Measurements from ENCODE around the gene MIF4GD. TPM values are rescaled to one million over a fixed set of nuclear protein-coding genes. Genes with fewer than 3 reads are reported as not detected.
A peak's percentile ranks its signal among the peaks of the same experiment; 100 is the strongest.

The MIF4GD gene
- total RNA-seq, 2 experiments from 2014 or later, result 29.4 to 32.4 TPM

GRCh38 chr17:75315541-75316243 lies 44.7 kb upstream of the MIF4GD start:
- Histone ChIP-seq H3K36me3 (ENCODE audit: insufficient read depth, low read length) (peaks cover 31% of the 10 kb centered on the region), H3K9me3 (ENCODE audit: control insufficient read depth in 1 of 2, insufficient read depth in 1 of 2, low read length in 2 of 2) (peaks cover 0 to 3% of the 10 kb centered on the region in 2 experiments), H3K4me3 (ENCODE audit: low read length) (no peak overlapping the region), H3K27ac (ENCODE audit: low read depth in 1 of 2, low read length in 2 of 2) (no peak overlapping the region), H3K4me1 (ENCODE audit: insufficient read depth, low read length) (peaks cover 14% of the 10 kb centered on the region), H3K27me3 (ENCODE audit: control insufficient read depth in 1 of 2, insufficient read depth in 2 of 2, low read length in 2 of 2) (no peaks in the 10 kb centered on the region)
- H3K27ac Mint-ChIP-seq, result no peak overlapping the region
- ChIA-PET POLR2A (interaction anchor here (1.6 kb wide), 1 partner anchor 26 kb away, joined by 5 read pairs; the partner anchor contains the start of gene SLC25A19), CTCF (interaction anchor here (1.3 kb wide), 1 partner anchor 97 kb away, joined by 3 read pairs; no protein-coding TSS in a partner anchor)
- H3K4me3 Mint-ChIP-seq, result no peak overlapping the region
- intact Hi-C loops (cut with DNase I, micrococcal nuclease), result no loop called here
- ATAC-seq (ENCODE audit: poor library complexity) (no peak), DNase-seq (peak in 2 of 14 experiments; percentile 35 to 50)
- H3K27me3 Mint-ChIP-seq, result no peaks in the 10 kb centered on the region
- H3K36me3 Mint-ChIP-seq (ENCODE audit: low read depth), result peaks cover 32% of the 10 kb centered on the region
- no peaks in the 10 kb centered on the region for H3K9me3 Mint-ChIP-seq
- peaks cover 4% of the 10 kb centered on the region for H3K4me1 Mint-ChIP-seq (ENCODE audit: low read depth)
- no peak for TF ChIP-seq CTCF (IDR thresholded peaks at IDR 0.05)

GRCh38 chr17:75313941-75314551 lies 43.0 kb upstream of the MIF4GD start:
- intact Hi-C loops (cut with DNase I, micrococcal nuclease), result no loop called here
- peak in 2 of 14 experiments; percentile 65 to 70 for DNase-seq
- H3K36me3 ChIP-seq (ENCODE audit: insufficient read depth, low read length), result peaks cover 19% of the 10 kb centered on the region
- H3K27ac Mint-ChIP-seq, result peak overlapping the region; percentile 76
- no peak overlapping the region for H3K4me3 Mint-ChIP-seq
- H3K4me3 ChIP-seq (ENCODE audit: low read length), result no peak overlapping the region
- CTCF ChIA-PET, result no interaction called here
- H3K4me1 Mint-ChIP-seq (ENCODE audit: low read depth), result peaks cover 4% of the 10 kb centered on the region
- TF ChIP-seq CTCF (IDR thresholded peaks at IDR 0.05), result no peak
- no peak for ATAC-seq (ENCODE audit: poor library complexity)
- H3K27me3 ChIP-seq (ENCODE audit: control insufficient read depth in 1 of 2, insufficient read depth in 2 of 2, low read length in 2 of 2), result no peaks in the 10 kb centered on the region
- peaks cover 18% of the 10 kb centered on the region for H3K36me3 Mint-ChIP-seq (ENCODE audit: low read depth)
- peaks cover 14% of the 10 kb centered on the region for H3K4me1 ChIP-seq (ENCODE audit: insufficient read depth, low read length)
- H3K27me3 Mint-ChIP-seq, result no peaks in the 10 kb centered on the region
- H3K27ac ChIP-seq (ENCODE audit: low read depth in 1 of 2, low read length in 2 of 2), result no peak overlapping the region
- H3K9me3 ChIP-seq (ENCODE audit: control insufficient read depth in 1 of 2, insufficient read depth in 1 of 2, low read length in 2 of 2), result no peaks in the 10 kb centered on the region
- no peaks in the 10 kb centered on the region for H3K9me3 Mint-ChIP-seq
- POLR2A ChIA-PET, result interaction anchor here (1.6 kb wide), 1 partner anchor 24 kb away, joined by 5 read pairs; the partner anchor contains the start of gene SLC25A19

- POLR2A ChIA-PET, result no interaction called here
- no peak for TF ChIP-seq CTCF (IDR thresholded peaks at IDR 0.05)
- no peaks in the 10 kb centered on the region for H3K36me3 Mint-ChIP-seq (ENCODE audit: low read depth)
- DNase-seq (no peak), ATAC-seq (ENCODE audit: poor library complexity) (no peak)
- H3K27ac Mint-ChIP-seq, result no peak overlapping the region
- Histone ChIP-seq H3K27ac (ENCODE audit: low read depth in 1 of 2, low read length in 2 of 2) (no peak overlapping the region), H3K27me3 (ENCODE audit: control insufficient read depth in 1 of 2, insufficient read depth in 2 of 2, low read length in 2 of 2) (no peaks in the 10 kb centered on the region), H3K4me1 (ENCODE audit: insufficient read depth, low read length) (peaks cover 10% of the 10 kb centered on the region), H3K4me3 (ENCODE audit: low read length) (no peak overlapping the region), H3K36me3 (ENCODE audit: insufficient read depth, low read length) (no peaks in the 10 kb centered on the region), H3K9me3 (ENCODE audit: control insufficient read depth in 1 of 2, insufficient read depth in 1 of 2, low read length in 2 of 2) (no peaks in the 10 kb centered on the region)
- H3K4me1 Mint-ChIP-seq (ENCODE audit: low read depth), result peaks cover 4% of the 10 kb centered on the region
- no peak overlapping the region for H3K4me3 Mint-ChIP-seq
- no peaks in the 10 kb centered on the region for H3K9me3 Mint-ChIP-seq
- intact Hi-C loops (cut with DNase I, micrococcal nuclease), result no loop called here
- H3K27me3 Mint-ChIP-seq, result no peaks in the 10 kb centered on the region
- CTCF ChIA-PET, result interaction anchor here (0.7 kb wide), 1 partner anchor 216 kb away, joined by 3 read pairs; no protein-coding TSS in a partner anchor
Observed at GRCh38 chr17:75308732-75309629, 38.0 kb upstream of the MIF4GD start.

All from CD4-positive, alpha-beta T cell (primary cell).